ENCODE measurements around the gene CARS1.
"Not testable (repeated sequence)": the region's sequence is repeated elsewhere in the genome, so short reads cannot be mapped to it uniquely, and the experiment has no call there.

The CARS1 gene

GRCh38 chr11:3080733-3081385 lies 23.6 kb upstream of the CARS1 start:
- ATAC-seq (no peak), DNase-seq (no peak)
- Mint-ChIP-seq H3K9me3 (no peaks in the 10 kb centered on the region), H3K27ac (no peak overlapping the region), H3K27me3 (peaks cover 2% of the 10 kb centered on the region), H3K4me1 (no peaks in the 10 kb centered on the region), H3K4me3 (no peak overlapping the region), H3K36me3 (ENCODE audit: low read depth) (no peaks in the 10 kb centered on the region)

- Mint-ChIP-seq H3K4me1 (no peaks in the 10 kb centered on the region), H3K4me3 (no peak overlapping the region), H3K27me3 (peaks cover 2% of the 10 kb centered on the region), H3K36me3 (ENCODE audit: low read depth) (no peaks in the 10 kb centered on the region), H3K27ac (no peak overlapping the region), H3K9me3 (no peaks in the 10 kb centered on the region)
- DNase-seq (no peak), ATAC-seq (no peak)
Observed at GRCh38 chr11:3080104-3080503, 22.9 kb upstream of the CARS1 start.

DNA sequence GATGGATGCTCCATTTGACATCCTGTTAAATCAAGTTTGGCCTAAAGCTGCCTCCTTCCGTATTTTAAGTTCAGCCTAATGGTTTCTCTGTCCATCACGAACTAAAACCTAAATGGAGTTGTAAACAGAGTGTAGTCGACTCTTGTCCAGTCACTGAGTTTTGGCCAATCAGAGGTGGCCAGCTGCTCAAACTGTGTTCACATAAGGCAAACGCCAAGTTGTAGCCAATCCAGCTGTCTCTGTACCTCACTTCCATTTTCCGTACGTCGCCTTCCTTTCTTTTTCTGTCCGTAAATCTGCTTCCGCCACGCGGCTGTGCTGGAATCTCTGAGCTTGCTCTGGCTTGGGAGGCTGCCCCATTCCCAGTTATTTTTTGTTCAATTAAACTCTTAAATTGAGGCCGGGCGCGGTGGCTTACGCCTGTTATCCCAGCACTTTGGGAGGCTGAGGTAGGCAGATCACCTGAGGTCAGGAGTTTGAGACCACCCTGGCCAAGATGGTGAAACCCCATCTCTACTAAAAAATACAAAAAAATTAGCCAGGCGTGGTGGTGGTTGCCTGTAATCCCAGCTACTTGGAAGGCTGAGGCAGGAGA lies 20.7 kb upstream of the CARS1 start:
- no peaks in the 10 kb centered on the region for H3K9me3 Mint-ChIP-seq
- H3K36me3 Mint-ChIP-seq (ENCODE audit: low read depth), result no peaks in the 10 kb centered on the region
- H3K4me1 Mint-ChIP-seq, result peaks cover 1% of the 10 kb centered on the region
- H3K4me3 Mint-ChIP-seq, result no peak overlapping the region
- peaks cover 2% of the 10 kb centered on the region for H3K27me3 Mint-ChIP-seq
- DNase-seq (no peak), ATAC-seq (no peak)
- no peak overlapping the region for H3K27ac Mint-ChIP-seq

DNA sequence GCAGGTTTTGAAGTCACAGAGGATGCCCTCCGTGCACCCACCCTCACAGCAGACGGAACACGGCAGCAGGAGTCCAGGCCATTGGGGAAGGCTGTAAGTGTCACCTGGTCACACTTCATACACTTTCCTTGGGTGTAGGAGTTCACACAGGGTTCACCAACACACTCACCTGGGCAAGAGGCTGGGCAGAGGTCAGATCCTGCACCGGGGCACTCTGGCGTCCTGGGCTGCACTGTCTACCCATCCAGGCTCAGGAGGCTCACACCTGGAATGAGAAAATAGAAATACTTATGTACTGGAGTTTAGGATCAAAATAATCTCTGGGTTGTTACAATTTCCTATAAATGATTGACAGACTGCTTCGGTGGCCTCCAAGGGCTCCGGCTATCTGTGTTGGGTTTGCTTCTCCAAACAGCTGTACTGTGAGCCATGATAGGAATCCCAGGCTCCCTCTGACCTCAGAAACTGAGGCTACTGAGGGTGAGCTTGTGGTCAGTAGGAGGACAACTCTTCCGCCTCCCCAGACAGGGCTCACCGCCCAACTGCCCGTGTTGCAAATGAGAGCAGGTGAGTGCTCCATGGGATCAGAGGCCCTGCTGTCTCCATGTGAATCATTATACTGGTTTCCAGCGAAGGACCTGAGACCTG lies 20.1 kb upstream of the CARS1 start:
- DNase-seq (no peak), ATAC-seq (no peak)
- peaks cover 1% of the 10 kb centered on the region for H3K4me1 Mint-ChIP-seq
- no peak overlapping the region for H3K27ac Mint-ChIP-seq
- no peak overlapping the region for H3K4me3 Mint-ChIP-seq
- no peaks in the 10 kb centered on the region for H3K9me3 Mint-ChIP-seq
- H3K27me3 Mint-ChIP-seq, result peaks cover 2% of the 10 kb centered on the region
- H3K36me3 Mint-ChIP-seq (ENCODE audit: low read depth), result no peaks in the 10 kb centered on the region

DNA sequence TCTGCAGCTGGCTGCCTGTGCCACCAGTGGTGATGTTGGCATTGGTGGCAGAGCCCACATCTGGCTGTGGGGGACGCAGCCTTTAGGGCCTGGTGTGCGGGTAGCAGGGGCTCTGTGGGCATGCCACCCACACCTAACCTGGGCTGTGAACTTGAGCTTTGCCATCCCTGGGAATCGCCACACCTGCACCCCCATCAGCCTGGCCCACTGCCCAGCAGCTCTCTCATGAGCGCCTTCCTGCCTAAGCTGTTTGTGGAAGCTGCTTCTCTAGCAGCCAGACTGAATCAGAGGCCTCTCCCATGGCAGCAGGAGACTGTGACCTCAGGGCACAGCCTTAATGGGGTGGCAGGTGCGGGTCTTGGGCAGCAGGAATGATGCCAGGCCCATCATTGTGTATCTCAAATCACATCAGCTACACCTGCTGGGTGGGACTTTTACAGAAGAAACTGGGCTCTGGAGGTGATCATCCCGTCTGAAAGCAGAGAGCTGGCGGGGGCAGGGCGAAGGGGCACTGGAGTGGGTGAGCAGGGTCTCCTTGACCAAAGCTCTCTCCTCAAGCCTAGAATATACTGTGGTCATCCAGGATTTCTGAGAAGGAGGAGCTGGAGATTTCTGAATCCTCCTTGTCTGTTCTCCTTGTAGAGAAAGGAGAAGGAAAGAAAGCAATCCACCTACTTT lies 17.8 kb upstream of the CARS1 start:
- Mint-ChIP-seq H3K4me1 (peaks cover 1% of the 10 kb centered on the region), H3K27me3 (peaks cover 2% of the 10 kb centered on the region), H3K9me3 (no peaks in the 10 kb centered on the region), H3K4me3 (no peak overlapping the region), H3K27ac (no peak overlapping the region), H3K36me3 (ENCODE audit: low read depth) (no peaks in the 10 kb centered on the region)
- DNase-seq (no peak), ATAC-seq (no peak)

- DNase-seq (no peak), ATAC-seq (no peak)
- H3K27me3 Mint-ChIP-seq, result peaks cover 5% of the 10 kb centered on the region
- no peaks in the 10 kb centered on the region for H3K9me3 Mint-ChIP-seq
- H3K4me3 Mint-ChIP-seq, result no peak overlapping the region
- H3K27ac Mint-ChIP-seq, result no peak overlapping the region
- peaks cover 1% of the 10 kb centered on the region for H3K4me1 Mint-ChIP-seq
- no peaks in the 10 kb centered on the region for H3K36me3 Mint-ChIP-seq (ENCODE audit: low read depth)
Observed at GRCh38 chr11:3073029-3073435, 15.8 kb upstream of the CARS1 start.

GRCh38 chr11:3069425-3069824 lies 12.2 kb upstream of the CARS1 start:
- no peaks in the 10 kb centered on the region for H3K36me3 Mint-ChIP-seq (ENCODE audit: low read depth)
- ATAC-seq, result no peak
- no peak overlapping the region for H3K27ac Mint-ChIP-seq
- no peaks in the 10 kb centered on the region for H3K9me3 Mint-ChIP-seq
- no peak overlapping the region for H3K4me3 Mint-ChIP-seq
- no peak for DNase-seq
- peaks cover 1% of the 10 kb centered on the region for H3K4me1 Mint-ChIP-seq
- H3K27me3 Mint-ChIP-seq, result peaks cover 12% of the 10 kb centered on the region

- not testable (repeated sequence) for DNase-seq; H3K27ac Mint-ChIP-seq; H3K4me3 Mint-ChIP-seq; H3K36me3 Mint-ChIP-seq (ENCODE audit: low read depth); H3K9me3 Mint-ChIP-seq; H3K4me1 Mint-ChIP-seq; ATAC-seq
- H3K27me3 Mint-ChIP-seq, result peaks cover 15% of the 10 kb centered on the region
Observed at GRCh38 chr11:3066308-3066707, 9.1 kb upstream of the CARS1 start.

DNA sequence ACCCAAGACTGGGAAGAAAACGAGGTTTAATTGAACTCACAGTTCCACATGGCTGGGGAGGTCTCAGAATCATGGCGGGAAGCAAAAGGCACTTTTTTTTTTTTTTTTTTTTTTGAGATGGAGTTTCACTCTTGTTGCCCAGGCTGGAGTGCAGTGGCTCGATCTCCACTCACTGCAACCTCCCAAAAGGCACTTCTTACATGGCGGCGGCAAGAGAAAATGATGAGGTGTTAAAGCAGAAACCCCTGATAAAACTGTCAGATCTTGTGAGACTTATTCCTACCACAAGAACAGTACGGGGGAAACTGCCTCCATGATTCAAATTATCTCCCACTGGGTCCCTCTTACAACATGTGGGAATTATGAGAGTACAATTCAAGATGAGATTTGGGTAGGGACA lies 7.5 kb upstream of the CARS1 start:
- not testable (repeated sequence) for ATAC-seq; DNase-seq; H3K4me1 Mint-ChIP-seq; H3K27ac Mint-ChIP-seq; H3K9me3 Mint-ChIP-seq; H3K36me3 Mint-ChIP-seq (ENCODE audit: low read depth); H3K4me3 Mint-ChIP-seq
- H3K27me3 Mint-ChIP-seq, result peaks cover 15% of the 10 kb centered on the region

DNA sequence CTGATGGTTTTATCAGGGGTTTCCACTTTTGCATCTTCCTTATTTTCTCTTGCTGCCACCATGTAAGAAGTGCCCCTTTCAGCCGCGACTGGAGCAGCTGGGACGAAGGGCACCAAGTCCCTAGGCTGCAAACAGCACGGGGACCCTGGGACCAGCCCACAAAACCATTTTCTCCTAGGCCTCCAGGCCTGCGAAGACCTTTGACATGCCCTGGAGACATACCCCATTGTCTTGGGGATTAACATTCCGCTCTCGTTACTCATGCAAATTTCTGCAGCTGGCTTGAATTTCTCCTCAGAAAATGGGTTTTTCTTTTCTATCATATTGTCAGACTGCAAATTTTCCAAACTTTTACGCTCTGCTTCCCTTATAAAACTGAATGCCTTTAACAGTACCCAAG lies 6.7 kb upstream of the CARS1 start:
- not testable (repeated sequence) for H3K27ac Mint-ChIP-seq, H3K4me3 Mint-ChIP-seq, H3K9me3 Mint-ChIP-seq

GRCh38 chr11:3063432-3063831 lies 6.2 kb upstream of the CARS1 start:
- H3K36me3 Mint-ChIP-seq (ENCODE audit: low read depth); H3K9me3 Mint-ChIP-seq; H3K4me3 Mint-ChIP-seq; DNase-seq; ATAC-seq; H3K4me1 Mint-ChIP-seq; H3K27ac Mint-ChIP-seq: not testable (repeated sequence)
- peaks cover 11% of the 10 kb centered on the region for H3K27me3 Mint-ChIP-seq

More for the DNA sequence above, 6.7 kb upstream of the CARS1 start:
- ATAC-seq; H3K36me3 Mint-ChIP-seq (ENCODE audit: low read depth); H3K4me1 Mint-ChIP-seq; DNase-seq: not testable (repeated sequence)
- H3K27me3 Mint-ChIP-seq, result peaks cover 11% of the 10 kb centered on the region

GRCh38 chr11:3060436-3061025 lies 3.3 kb upstream of the CARS1 start:
- H3K27ac Mint-ChIP-seq, result no peak overlapping the region
- H3K9me3 Mint-ChIP-seq, result no peaks in the 10 kb centered on the region
- ATAC-seq (no peak), DNase-seq (no peak)
- H3K27me3 Mint-ChIP-seq, result peaks cover 6% of the 10 kb centered on the region
- H3K4me3 Mint-ChIP-seq, result no peak overlapping the region
- H3K36me3 Mint-ChIP-seq (ENCODE audit: low read depth), result peaks cover 2% of the 10 kb centered on the region
- peaks cover 15% of the 10 kb centered on the region for H3K4me1 Mint-ChIP-seq

DNA sequence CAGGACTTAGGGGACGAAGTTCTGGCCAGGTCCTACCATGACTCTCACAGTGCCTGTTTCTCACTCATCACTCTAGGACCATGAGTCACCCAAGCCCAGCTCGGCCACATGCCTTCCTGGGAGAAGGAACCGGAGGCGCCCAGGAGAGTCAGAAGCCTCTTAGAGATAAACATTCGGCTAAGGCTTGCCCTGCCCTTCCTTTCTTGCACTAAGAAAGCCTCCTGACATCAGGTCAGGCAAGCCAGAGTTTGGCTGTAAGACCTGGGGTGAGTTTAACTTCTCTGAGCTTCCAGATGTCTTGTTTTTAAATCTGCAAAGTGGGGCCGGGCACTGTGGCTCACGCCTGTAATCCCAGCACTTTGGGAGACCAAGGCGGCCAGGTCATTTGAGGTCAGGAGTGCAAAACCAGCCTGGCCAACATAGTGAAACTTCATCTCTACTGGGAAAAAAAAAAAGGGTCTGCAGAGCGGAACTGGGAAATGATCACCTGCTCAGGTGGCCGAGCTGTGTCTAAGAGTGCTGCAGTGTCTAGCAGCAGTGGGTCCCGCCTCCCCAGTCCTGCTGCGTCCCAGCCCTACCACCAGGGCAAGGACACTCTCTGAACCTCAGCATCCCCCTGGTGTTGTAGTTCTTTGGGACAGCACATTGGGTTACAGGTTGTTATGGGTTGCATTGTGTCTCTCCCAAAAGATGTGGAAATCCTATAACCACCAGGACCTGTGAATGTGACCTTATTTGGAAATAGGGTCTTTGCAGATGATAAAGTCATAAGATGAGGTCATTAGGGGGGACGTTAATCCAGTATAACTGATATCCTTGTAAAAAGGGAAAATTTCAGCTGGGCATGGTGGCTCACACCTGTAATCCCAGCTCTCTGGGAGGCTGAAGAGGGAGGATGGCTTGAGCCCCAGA lies 1.8 kb upstream of the CARS1 start:
- peaks cover 13% of the 10 kb centered on the region for H3K36me3 Mint-ChIP-seq (ENCODE audit: low read depth)
- H3K27me3 Mint-ChIP-seq, result peaks cover 3% of the 10 kb centered on the region
- DNase-seq, result no peak
- peaks cover 27% of the 10 kb centered on the region for H3K4me1 Mint-ChIP-seq
- H3K27ac Mint-ChIP-seq, result no peak overlapping the region
- no peak for ATAC-seq
- H3K4me3 Mint-ChIP-seq, result peak overlapping the region; percentile 42
- no peaks in the 10 kb centered on the region for H3K9me3 Mint-ChIP-seq
